ENCODE measurements around the gene CHRM2.

- no peak for TF ChIP-seq CTCF (conservative IDR thresholded peaks at IDR 0.05; ENCODE audit: low read depth, low read length)
- TF ChIP-seq CEBPB (IDR thresholded peaks at IDR 0.05; ENCODE audit: low read depth, low read length): no peak
- TF ChIP-seq ELK1 (IDR thresholded peaks at IDR 0.05; ENCODE audit: borderline replicate concordance, low read depth, low read length): no peak
- TF ChIP-seq BHLHE40 (IDR thresholded peaks at IDR 0.05; ENCODE audit: low read depth, low read length): no peak
- no peak for TF ChIP-seq MAFK (IDR thresholded peaks at IDR 0.05; ENCODE audit: low read depth, low read length)
- TF ChIP-seq USF2 (IDR thresholded peaks at IDR 0.05; ENCODE audit: low read depth, low read length): no peak
- no peak for TF ChIP-seq MXI1 (IDR thresholded peaks at IDR 0.05; ENCODE audit: borderline replicate concordance, low read depth, low read length)
- TF ChIP-seq RAD21 (IDR thresholded peaks at IDR 0.05; ENCODE audit: low read length): no peak
Observed at GRCh38 chr7:137007001-137007694, 138.7 kb downstream of the CHRM2 start.
